Putamen (tissue), 1 donor: ENCODE measurements around the gene NECTIN4.
A peak's percentile ranks its signal among the peaks of the same experiment; 100 is the strongest.
"Not testable (repeated sequence)": the region's sequence is repeated elsewhere in the genome, so short reads cannot be mapped to it uniquely, and the experiment has no call there.

ENCODE experiments used
- DNase-seq: peaks from one replicate; pipeline ENCODE4 v3.0.0-alpha.2; 2016; ENCODE audit warnings: low spot score

The NECTIN4 gene

DNA sequence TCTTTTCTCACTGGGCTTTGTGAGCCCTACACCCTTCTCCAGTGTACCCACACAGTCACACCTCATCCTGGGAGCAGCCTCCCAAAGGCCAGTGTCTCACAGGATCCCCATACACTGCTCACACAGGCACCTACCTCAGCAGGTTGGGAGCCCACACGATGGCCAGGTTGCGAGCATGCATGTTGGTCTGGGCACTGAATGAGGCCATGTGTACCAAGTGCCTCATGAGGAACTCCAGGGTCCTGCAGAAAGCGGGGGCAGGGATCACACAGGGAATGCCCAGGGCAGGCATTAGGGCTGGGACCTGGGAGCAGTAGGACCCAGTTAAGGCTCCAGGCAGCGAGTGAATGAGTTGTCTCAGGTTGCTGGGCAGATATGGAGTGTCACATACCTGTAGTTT, 35.1 kb downstream of the NECTIN4 start:
- no peak for DNase-seq

DNA sequence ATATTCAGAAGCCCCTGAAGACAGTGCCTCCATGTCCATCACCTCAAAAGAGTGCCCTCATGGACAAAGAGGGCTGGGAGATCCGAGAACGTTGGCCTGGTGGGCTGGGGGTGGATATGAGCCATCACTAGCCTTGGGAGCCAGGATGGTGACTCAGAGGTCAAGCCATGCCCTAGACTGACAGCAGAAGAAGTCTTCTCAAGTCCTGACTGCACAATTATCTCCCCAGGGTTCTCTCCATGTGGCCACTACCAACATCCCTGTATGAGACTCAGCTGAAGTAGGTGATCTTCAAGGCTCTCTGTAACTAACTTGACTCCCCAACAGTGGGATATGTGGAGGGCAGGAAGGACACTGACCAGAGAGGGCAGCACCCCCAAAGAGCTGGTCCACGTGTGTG, 36.5 kb downstream of the NECTIN4 start:
- DNase-seq: no peak

DNA sequence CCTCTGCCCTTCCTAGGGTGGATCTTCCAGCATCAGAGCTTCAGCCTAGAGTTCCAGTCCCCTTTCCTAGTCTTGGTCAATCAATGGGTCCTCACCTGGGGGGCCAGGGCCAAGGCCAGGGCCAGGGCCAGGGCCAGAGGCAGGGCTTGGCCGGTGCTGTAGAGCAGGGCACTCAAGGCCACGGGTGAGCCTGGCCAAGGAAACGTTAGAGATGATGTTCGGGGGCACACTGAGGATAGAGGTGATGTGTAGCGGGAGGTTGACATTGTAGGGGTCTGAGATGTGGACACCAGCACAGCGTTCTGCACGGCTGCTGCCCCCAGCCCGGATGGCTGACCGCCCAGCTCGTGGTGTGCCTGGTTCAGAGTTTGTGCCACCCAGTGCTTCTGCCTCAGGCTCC, 38.1 kb downstream of the NECTIN4 start:
- DNase-seq: no peak

DNA sequence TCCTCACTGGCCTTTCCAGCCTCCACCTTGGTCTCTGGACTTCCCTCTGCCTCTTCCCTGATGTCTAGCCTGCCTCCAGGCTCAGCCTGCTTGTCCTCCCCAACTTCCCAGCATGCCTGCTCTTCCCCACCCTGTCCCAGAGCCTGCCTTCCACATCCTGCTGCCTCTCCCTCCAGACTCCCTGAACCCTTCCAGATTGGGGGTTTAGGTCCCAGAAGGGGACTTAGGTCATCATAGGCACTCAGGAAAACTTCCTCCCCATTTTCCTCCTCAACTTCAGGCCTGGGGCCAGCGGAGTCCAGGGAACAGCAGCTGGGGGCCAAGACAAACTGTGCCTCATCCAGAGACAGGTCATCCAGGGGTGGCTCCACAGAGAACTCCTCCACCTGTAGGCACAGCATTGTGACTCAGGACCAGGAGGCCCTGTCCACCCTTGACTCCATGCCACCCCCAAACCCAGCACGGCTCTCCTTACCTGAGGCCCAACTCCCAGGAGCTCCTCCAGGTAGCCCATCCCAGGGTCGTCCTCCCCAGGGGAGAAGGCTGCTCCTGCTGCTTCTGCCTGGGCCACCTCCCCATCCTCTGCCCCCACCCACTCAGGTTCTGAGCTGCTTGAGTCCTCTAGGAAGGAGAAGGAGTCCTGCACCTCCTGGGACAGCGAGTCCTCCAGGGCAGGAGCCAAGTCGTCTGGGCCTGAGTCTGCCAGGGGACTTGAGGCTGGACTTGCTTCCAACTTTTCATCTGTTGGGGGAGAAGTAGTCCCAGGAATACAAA, 40.2 kb downstream of the NECTIN4 start:
- DNase-seq: no peak

DNA sequence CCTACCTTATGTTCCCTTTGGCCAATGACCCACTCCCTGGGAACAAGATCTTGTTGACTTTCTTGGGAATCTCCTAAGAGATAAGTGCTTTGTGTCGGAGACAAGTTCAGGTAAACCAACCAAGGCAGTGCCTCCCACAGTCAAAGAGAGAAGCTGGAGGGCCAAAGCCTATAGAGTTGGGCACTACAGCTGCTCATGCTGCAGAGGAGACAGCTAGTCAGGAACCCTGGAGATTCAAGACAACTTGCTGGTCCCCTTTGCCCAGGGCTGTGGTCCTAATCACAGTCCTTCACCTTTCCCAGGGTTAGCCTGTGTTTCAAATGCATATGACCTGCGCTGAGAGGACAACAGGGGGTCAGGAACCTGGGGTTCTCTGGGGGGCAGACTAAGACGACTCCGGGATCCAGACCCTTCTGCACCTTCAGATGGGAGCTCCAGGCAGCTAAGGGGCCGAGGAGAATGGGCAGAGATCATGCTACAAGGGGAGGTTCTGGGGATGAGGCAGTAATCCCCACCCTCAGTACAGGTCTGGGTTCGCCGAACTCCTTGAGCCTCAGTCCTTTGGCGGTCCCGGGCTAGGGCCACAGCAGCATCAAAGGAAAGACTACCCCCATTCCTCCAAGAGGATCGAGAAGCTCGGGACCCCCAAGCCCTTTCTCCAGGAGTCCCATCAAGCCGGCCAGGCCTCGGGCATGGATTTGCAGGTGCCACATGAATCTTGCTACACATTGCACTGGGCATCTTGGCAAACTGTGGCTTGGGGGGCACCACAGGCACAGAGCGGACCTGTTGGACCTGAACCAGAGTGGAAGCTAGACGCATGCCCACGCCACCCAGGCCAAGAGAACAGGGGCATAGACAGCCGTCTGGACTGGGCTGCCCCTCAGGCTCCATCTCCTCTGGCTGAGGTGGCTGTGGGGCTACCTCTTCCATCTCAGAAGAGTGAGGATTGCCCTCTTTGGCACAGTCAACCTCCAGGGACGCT, 41.6 kb downstream of the NECTIN4 start:
- no peak for DNase-seq

DNA sequence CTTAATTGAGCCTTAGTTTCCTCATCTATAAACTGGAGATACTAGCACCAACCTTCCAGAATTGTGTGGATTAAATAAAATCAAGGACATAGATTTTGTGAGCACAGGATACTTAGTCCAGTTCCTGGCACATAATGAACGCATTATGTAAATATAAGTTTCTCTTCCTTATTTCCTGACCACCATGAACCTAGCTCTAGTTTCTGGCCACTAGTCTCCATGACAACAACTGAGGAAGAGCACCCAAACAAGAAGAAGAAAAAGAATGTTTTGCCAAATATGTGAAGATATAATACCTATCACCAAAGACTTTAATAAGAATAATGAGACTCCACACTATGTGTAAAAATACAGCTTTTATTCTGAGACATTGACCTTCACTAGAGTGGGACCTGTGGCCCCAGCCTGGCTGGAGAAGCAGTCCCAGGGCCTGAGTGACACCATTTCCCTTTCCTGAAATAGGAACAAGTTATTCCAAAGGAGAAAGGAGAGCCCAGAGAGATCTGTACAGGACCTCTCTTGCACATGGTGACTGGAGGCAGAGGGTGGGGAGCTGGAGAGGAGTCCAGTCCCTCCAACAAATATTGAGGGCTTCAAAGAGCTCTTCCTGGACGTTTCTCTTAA, 42.6 kb downstream of the NECTIN4 start:
- DNase-seq: no peak

DNA sequence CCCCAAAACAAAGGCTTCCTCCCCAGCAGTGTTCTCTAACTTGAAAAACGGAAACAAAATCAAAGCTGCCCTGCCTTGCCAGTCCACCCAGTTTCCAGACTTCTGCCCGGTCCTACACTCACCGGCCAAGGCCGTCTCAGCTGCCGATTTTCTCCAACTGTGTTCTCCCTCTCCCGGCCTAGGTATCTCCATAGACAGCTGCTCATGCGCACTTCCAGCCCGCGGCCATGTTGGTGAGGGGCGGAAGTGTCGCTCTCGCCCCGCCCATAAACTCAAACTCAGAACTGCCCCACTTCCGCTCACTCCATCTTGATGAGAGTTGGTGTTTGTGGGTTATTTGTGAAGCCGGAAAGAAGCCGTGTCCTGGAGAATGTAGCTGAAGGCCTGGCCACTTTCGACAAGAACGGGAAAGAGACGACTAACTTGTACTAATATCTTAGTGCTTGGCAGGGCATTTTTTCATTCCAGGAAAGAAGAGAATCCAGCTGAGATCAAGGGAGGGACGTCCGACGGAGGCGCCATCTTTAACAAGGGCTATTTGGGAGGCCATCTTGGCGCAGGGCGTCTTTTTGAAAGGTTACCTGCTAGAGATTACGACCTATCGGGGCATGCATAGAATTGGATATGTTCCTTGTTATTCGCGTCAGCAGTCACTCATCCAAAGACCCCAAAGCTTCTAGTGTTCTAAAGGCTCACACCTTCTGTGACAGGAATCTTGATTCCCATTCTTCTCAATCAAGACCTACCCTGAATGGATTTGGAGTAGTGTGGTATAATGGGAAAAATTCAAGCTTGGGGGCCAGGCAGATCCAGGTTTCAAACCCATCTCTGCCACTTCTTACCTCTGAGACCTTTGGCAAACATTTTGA, 43.4 kb downstream of the NECTIN4 start, which contains the start of gene USF1:
Gene USF1, minus strand, starts transcription at position 242 of the 869 bp plus-strand sequence. CDS start 2,702 bp downstream, outside the sequence.
- peak; percentile 95 for DNase-seq

DNA sequence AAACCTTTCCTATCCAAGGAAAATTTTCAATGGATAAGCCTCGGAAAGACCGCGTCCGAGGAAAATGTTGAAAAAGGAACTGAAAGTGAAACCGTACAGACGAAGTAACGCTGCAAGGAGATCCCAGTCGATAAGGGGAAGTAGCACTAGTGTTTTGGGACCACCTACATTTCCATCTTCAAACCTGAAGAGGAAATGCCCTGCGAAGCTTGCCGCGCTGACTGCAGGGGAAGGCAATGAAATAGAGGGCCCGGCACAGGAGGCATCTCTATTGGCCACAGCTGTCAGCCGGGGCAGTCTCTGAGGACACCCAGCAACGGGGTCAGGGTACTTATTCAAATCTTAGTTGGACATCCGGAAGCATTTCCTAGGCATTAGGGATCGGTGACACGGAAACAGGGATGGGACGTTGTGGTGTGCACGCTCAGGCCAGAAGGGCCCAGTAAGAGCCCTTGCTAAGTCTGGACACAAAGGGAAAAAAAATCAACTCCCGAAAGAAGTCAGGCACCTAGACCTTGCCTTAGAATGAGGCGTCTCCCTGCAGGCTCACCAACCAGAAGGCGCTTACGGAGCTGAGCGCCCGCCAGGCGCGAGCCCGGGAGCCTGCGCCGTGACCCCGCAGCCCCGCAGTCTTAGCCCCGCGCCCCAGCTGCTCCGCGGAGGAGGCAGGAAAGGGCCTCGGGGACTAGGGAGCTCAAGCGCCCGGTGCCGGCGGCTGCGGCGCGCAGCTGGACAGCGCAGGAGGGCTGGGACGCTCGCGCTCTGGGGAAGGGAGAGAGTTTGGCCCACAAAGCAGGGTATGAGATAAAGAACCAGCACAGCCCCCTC, 44.2 kb downstream of the NECTIN4 start:
- DNase-seq: peak; percentile 56

DNA sequence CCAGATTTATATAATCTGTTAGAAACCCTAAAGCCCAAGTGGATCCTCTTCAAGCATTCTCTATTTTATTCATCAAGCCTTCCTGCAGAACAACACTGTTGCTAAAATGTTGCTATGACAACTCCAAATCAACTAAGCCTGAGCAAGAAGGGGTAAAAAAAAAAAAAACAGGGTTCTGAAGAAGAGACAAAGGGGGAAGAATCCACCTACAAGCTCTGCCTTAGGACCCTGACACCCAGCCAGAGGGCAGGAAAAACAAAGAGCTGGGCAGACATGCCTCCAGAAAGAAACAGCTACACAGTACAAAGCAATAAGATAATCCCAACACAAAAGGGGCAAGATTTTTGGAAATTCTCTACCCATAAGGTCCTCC, 44.8 kb downstream of the NECTIN4 start:
- DNase-seq: no peak

DNA sequence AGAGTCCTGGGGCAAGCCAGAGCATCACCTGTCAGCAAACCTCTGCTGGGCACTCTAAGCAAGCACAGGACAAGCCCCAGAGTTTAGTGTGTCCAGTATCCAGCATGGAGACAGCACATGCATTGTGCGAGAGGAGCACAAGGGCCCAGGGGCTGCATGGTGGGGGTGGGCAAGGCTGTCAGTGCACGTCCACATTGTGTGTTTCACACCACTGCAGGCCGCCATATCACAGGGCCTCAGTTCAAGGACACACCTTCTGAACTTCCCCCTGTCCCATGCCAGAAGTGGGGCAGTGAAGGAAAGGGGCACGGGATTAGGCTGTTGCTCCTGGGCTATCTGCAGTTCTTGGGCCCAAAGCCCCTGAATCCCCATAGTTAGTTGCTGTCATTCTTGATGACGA, 49.8 kb downstream of the NECTIN4 start:
- DNase-seq: no peak

DNA sequence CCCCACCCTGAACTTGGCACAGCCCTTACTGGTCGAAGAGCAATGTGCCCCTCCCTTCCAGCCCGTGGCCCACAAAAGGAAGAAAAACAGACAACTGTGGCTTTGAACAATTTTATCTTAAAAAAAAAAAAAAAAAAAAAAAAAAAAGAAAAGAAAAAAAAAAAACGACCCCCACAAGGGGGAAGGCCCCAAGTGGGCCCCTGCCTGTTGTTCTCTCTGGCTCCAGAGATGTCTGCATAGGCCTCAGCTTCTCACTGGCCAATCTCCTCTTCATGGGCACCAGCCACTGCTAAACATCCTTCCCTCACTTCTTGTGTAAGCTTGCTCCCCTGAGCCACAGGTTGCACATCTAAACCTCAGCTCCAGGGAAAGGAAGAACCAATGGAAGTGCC, 50.2 kb downstream of the NECTIN4 start:
- no peak for DNase-seq

DNA sequence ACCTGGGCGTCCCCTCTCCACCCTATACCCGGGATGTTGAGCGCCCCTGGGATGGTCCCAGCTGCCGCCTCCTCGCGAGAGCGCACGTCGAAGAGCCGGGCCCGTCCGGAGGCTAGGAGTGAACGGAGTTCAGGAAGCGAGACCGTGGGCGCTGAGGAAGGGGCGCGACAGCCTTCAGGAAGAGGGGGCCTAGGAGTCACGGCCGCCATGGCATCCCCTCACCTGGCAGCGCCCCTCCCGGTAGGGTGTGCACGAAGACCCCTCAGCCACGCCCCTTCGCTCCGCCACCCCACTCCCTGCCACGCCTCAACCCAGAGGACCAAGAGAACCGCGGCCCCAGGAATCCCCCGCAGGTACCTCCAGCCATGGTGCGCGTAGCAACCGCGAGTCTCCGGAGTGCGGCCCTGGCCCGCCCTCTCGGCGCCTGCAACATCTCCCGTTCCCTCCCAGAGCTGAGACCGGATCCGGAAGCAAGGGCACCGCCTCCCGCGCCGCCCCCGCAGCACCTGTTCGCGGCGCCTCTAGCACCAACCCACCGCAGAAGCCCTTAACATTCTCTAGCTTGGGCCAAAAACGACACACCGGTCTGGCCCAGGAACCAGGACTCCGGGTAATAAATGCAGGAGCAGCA, 50.7 kb downstream of the NECTIN4 start, which contains the start of gene TSTD1:
Gene TSTD1, minus strand, starts transcription at position 442 of the 631 bp plus-strand sequence. Its CDS starts 75 bp downstream, at position 367.
- peak; percentile 54 for DNase-seq

DNA sequence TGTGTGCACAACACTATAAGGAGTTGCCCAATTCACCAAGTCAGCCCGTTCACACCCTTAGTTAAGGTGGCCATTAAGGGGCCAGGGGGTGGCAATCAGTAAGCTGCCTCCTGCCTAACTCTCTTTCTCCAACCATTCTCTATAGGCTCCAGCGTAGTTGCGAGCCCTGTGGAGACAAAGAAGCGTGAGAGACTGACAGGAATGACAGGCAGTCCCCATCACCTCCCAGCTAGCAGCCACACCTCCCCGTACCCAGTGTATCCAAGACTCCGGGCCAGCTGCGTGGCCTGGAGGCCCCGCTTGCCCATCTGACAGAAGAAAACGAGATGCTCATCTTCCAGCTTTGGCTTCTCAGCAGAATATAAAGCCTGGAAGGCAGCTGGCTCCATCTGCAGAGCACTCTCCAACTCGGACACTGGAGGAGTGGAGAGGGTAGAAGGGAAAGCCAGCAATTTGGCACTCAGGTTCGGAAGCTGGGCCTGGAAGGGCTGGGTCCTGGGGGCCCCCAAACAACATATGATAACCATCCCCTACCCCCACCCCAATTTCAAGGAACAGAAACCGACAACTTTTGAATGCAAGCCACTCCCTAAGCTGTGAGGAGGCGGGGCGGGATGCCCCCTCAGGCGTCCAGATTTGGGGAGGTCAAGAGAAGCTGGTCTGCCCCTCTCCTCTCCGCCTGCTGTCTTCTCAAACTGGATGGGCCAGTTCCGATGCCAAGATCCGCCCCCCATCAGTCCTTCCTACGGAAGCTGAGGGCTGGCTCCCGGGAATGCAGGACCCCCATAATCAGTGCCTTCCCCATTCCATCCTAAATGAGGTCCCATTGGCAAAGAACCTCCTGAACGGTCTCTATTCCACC, 51.5 kb downstream of the NECTIN4 start:
- DNase-seq: no peak

DNA sequence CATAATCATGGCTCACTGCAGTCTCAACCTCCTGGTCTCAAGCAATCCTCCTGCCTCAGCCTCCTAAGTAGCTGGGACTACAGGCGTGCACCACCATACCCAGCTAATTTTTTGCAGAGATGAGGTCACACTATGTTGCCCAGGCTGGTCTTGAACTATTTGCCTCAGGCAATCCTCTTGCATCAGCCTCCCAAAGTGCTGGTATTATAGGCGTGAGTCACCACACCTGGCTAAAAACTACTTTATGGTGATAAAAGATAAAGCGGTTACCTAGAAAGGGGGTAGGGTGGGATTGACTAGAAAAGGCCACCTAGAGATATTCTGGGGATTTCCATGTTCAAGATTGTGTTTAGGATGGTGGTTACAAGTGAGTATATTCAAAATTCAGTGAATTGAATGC, 55.6 kb downstream of the NECTIN4 start:
- DNase-seq: no peak

DNA sequence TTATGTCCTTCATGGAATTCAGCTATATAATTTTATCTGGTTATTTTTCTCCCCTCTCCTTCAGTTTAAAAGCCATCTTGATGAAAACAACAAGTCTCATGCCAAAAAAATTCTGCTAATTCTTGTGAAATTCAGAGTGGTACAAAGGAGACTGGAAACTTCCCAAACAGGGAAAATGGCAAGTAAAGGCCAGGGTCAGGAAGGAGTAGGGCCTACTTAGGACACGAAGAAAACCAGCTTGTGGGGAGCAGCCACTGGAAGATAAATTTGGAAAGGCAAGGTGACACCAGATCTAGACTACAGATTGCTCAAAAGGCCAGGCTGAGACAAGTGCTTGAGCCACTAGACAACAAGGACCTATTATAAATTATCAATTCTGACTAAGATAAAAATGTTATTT, 56.9 kb downstream of the NECTIN4 start:
- no peak for DNase-seq

DNA sequence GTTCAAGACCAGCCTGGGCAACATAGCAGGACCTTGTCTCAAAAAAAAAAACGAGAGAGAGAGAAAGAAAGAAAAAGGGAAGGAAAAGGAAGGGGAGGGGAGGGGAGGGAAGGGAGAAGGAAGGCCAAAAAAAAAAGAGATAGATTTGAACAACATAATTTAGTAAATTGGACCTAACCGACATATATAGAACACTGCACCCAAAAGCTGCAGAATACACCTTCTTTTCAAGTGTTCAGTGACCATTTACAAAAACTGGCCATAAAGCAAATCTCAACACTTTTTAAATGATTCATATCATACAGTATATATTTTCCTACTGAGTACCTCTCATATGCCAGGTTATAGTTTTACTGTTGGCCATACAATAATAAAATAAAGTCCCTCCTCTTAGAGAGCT, 57.5 kb downstream of the NECTIN4 start:
- DNase-seq: no peak

DNA sequence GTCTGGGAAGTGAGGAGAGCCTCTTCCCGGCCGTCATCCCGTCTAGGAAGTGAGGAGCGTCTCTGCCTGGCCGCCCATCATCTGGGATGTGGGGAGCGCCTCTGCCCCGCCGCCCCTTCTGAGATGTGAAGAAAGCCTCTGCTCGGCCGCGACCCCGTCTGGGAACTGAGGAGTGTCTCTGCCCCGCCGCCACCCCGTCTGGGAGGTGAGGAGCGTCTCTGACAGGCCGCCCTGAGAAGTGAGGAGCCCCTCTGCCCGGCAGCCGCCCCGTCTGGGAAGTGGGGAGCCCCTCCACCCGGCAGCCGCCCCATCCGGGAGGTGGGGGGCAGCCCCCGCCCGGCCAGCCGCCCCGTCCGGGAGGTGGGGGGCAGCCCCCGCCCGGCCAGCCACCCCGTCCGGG, 59.9 kb downstream of the NECTIN4 start:
- not testable (repeated sequence) for DNase-seq

DNA sequence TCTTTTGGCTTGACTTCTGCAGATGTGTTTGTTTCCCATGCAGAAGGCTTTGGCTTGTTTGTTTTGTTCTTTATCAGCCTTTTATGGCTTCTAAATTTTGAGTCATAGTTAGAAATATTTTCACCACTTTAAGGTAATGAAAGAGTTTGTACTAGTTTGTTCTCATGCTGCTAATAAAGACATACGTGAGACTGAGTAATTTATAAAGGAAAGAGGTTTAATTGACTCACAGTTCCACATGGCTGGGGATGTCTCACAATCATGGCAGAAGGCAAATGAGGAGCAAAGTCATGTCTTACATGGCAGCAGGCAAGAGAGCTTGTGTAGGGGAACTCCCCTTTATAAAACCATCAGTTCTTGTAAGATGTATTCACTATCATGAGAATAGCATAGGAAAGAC, 62.4 kb downstream of the NECTIN4 start:
- not testable (repeated sequence) for DNase-seq

DNA sequence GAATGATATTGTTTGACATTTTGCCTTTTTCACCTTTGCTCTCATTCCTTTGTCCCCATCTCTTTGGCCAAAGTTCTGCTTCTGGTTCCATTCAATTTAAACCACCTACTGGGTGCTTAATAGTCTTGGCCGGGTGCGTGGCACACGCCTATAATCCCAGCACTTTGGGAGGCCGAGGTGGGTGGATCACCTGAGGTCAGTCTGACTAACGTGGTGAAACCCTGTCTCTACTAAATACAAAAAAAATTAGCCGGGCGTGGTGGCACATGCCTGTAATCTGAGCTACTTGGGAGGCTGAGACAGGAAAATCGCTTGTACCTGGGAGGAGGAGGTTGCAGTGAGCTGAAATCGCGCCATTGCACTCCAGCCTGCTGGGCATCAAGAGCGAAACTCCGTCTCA, 66.9 kb downstream of the NECTIN4 start:
- DNase-seq: not testable (repeated sequence)
